Renal pelvis (tissue), 4 donors: Measurements from ENCODE around the gene COPZ1. TPM values are rescaled to one million over a fixed set of nuclear protein-coding genes. Genes with fewer than 3 reads are reported as not detected.

Source experiments
- DNase-seq: peaks from one replicate; pipeline ENCODE4 v3.0.0-alpha.2; 2013
- polyA plus RNA-seq, 3 donors: library from polyadenylated mRNA; unstranded; fragments of 120-200 nt; gene quantifications; one replicate each; pipeline ENCODE4 v1.2.1, GENCODE V29; 2013; ENCODE audit not compliant: insufficient read length in 3 of 3

The COPZ1 gene
- polyA plus RNA-seq, 3 donors, result 189 to 227 (median 216) TPM

GRCh38 chr12:54286042-54287030 is 38.6 kb upstream of the COPZ1 start:
- DNase-seq, result no peak

GRCh38 chr12:54287261-54288157 is 37.4 kb upstream of the COPZ1 start:
- DNase-seq, result no peak

DNA sequence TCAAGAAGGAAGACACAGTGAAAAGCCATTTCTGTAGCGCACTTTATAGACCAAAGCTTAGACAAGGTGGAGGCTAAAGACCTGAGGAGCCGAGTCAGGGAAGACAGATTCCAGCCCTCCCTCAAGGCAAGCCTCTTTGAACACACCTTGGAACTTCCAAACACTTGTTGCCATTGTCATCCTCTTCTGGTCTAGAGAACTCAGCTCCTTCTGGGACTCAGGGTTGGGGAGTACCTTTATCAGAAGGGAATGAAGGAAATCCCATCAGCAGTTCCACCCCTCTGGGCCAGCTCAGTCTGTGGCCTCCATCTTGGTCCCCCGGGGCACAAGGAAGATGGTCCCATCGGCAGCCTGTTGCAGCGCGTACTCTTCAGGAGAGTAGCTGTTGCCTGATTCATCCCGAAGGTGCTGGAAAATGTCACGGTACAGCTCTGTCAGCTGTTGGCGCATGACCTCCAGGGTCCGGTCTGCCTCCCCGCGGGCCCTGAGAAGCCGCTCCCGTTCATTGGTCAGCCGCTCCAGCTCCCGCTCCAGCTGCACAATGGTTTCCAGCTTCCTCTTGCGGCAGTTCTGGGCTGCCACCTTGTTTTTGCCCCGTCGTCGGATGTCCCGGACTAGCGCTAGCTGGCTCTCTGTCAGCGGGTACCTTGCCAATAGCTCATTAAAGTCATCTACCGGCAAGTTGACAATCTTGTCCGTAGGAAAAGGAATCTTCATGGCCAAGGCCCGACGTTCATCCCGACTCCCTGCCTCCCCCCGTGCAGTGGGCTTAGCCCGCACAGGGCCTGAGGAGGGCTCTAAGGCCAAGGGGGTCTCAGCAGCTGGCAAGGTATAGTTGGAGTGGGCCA is 32.6 kb upstream of the COPZ1 start:
- no peak for DNase-seq

- DNase-seq, result no peak
Measured at GRCh38 chr12:54292931-54293241, 32.0 kb upstream of the COPZ1 start.

DNA sequence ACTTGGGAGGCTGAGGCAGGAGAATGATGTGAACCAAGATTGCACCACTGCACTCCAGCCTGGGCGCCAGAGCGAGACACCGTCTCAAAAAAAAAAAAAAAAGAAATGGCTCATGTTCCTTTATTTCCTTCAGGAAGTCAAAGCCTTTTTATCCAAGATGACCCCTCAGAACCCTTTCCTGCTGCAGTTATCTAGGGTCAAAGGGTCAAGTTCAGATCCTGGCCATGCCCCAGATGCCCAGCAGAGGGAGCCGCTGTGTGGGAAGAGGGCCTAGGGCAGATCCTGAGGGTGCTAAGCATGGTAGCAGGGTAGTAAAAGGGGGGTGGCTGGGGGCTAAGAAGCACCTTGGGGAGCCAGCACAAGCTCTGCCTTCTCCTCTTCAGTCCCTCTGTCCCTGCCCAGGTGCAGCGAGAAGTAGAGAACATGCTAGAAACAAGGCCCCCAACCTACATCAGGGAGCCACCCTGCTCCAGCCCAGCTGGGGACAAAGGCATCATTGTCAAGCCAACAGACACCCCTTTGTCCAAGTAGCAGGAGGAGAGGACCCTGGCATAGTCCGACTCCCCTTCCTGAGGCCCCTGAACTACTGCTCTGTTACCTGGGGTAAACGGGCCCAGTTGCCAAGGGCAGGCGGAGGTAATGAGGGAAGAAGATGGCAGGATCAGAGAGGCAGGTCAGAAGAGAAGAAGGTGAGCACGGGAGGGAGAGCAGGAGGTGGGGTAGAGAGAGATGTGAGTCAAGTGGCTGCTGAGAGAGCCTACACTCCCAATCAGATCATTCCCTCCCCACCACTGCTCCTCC is 30.6 kb upstream of the COPZ1 start:
- no peak for DNase-seq

DNA sequence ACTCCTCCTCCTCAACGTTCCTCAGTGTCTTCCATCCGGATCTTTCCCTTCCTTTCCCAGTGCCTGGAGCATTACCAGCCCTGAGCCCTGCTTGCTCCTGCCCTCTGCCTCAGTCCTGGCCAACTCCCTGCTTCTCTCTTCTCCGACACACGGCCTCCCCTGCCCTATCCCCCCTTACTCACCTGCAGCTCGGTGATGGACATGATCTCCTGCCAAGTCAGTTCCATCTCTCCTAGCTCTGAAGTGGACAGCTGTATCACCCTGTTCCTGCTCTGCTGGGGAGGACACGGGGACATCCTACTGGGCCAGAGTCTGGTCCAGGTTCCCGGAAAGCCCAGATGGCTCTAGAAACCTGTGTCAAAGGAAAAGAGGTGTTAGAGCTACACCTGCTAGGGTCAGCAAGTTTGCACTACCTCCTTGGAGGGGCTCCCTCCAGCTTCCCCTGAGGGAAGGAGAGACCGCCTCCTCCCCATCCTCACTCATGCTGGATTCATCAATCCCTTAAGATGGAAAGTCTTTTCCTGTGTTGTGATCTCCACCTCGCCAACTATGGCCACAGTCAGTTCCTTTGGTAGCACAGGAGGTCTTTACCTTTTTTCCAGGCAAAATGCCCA is 29.9 kb upstream of the COPZ1 start:
- DNase-seq, result no peak

- DNase-seq, result no peak
Measured at GRCh38 chr12:54296393-54297099, 28.4 kb upstream of the COPZ1 start.

- DNase-seq, result no peak
Measured at GRCh38 chr12:54298904-54299303, 26.0 kb upstream of the COPZ1 start.

DNA sequence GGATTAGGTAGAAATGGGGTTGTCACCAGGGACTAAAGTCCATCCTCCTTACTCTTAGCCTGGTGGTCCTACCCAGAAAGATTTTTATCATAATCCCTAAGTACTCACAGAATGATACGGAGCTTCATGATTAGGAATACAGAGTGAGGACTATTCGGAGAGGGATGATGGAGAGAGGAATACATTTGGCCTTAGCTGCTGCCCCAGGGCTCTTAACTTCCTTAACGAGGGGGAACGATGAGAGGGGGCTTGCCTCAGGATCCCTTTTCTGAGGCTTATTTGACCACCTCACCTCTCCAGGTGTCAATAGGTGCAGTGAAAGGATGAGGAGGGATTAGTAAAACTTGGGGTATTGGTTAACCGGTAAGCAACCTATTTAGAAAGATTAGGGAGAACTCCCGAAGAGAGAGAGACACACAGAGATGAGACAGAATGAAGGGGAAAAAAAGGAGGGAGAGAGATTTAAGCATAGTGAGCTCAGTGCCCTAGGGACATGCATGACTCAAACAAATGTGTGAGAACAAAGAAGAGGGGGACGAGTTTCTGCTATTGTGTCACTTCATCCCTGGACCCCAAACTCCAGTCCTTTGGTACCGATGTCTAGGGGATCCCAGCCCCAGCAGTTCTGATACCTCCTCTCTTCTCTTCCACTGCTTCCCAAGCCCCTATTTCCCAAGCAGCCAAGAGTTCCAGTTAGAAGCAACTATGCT is 25.3 kb upstream of the COPZ1 start:
- no peak for DNase-seq

GRCh38 chr12:54300225-54300731 is 24.7 kb upstream of the COPZ1 start:
- DNase-seq, result no peak

GRCh38 chr12:54300732-54301427 is 24.1 kb upstream of the COPZ1 start, which contains the start of gene NFE2:
TSS of gene NFE2 (minus strand) at chr12:54301015. CDS start at chr12:54295248, 5,767 bp downstream.
- DNase-seq, result peak; percentile 82

GRCh38 chr12:54301428-54302048 is 23.4 kb upstream of the COPZ1 start:
- no peak for DNase-seq

DNA sequence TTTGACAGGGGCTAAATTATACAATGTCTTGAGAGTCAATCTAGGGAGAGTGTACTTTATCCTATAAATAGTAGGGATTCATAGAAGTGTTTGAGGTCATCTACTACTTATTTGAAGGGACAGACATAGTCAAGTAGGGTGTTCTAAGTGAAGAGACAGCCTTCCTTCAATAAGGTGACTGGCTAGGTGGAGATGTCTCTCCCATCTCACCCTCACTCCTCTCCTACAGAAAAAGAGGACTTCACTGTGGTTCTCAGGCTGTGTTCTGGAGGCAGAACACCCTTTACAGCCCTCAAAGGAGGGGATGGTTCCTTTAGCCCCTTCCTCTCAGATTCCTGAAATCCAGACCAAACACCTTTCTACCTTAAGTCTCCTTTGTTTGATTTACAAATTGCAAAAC is 21.3 kb upstream of the COPZ1 start:
- DNase-seq, result no peak

GRCh38 chr12:54304187-54304810 is 20.6 kb upstream of the COPZ1 start:
- DNase-seq, result no peak

- no peak for DNase-seq
Measured at GRCh38 chr12:54306925-54307741, 17.8 kb upstream of the COPZ1 start.

DNA sequence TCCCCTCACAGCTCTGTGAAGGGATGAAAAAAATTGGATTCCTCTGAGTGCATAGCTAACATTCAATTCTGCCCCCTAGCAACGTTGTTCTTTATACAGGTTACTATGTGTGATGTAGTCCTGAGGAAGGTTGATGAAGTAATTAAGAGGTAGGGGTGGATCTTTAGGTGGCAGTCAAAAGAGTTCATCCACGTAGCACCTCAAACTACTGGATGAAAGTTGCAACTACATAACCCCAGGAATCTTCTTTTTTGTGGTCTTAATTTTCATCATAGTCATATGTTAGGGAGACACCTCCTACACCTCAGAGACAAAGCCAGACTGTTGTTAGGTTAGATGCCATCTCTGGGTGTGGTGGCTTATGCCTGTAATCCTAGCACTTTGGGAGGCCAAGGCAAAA is 13.9 kb upstream of the COPZ1 start:
- no peak for DNase-seq
